ENCODE data around the gene PRSS16.

The PRSS16 gene

GRCh38 chr6:27279513-27280063, 32.1 kb downstream of the PRSS16 start:
- TF ChIP-seq ZFX (IDR thresholded peaks at IDR 0.05; ENCODE audit: borderline replicate concordance) (no peak), CTCF (IDR thresholded peaks at IDR 0.05) (no peak)

GRCh38 chr6:27280064-27280539, 32.6 kb downstream of the PRSS16 start:
- peak overlapping the region; percentile 72 for H3K27ac ChIP-seq
- no peak for TF ChIP-seq CTCF (IDR thresholded peaks at IDR 0.05)
- no peak for TF ChIP-seq ZFX (IDR thresholded peaks at IDR 0.05; ENCODE audit: borderline replicate concordance)

More at GRCh38 chr6:27279513-27280063, 32.1 kb downstream of the PRSS16 start:
- H3K27ac ChIP-seq: peak overlapping the region; percentile 72

DNA sequence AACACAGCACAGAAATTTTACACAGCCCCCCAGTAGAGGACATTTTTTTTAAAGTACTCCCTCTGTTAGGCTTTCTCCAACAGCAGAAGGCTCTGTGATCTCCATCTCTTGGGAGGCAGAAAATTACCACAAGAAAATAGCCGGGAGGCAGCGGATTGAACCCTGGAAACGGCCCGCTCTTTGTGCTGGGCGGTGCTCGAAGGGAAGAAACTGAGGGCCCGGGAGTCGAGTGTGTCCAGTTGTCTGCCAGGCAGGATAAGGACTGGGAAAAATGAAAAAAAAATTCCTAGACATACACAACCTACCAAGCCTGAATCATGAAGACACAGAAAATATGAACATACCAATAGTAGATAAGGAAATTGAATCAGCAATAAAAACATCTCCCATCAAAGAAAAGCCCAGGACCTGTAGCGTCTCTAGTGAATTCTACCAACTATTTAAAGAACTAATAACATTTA, 33.1 kb downstream of the PRSS16 start:
- TF ChIP-seq ZFX (IDR thresholded peaks at IDR 0.05; ENCODE audit: borderline replicate concordance) (no peak), CTCF (IDR thresholded peaks at IDR 0.05) (no peak)
- peak overlapping the region; percentile 72 for H3K27ac ChIP-seq

GRCh38 chr6:27281105-27281539, 33.6 kb downstream of the PRSS16 start:
- peak overlapping the region; percentile 72 for H3K27ac ChIP-seq
- no peak for TF ChIP-seq CTCF (IDR thresholded peaks at IDR 0.05)
- TF ChIP-seq ZFX (IDR thresholded peaks at IDR 0.05; ENCODE audit: borderline replicate concordance): no peak

DNA sequence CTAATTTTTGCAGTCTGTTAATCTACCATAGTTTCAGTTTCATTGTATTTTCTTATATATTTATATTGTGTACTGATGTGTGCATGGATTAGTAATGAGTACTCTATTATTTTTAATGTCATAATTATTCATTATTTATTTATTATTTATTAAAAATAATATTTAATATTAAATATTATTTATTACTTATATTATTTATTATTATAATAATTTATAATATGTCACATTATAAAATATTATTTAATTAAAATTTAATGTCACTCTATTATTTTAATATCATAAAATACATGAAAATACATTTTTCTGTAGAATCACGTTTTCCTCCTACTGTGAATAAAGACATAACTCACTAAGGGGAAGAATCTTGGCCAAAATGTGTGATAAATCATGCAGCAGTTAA, 34.1 kb downstream of the PRSS16 start:
- no peak overlapping the region for H3K27ac ChIP-seq
- TF ChIP-seq CTCF (IDR thresholded peaks at IDR 0.05): no peak
- no peak for TF ChIP-seq ZFX (IDR thresholded peaks at IDR 0.05; ENCODE audit: borderline replicate concordance)

GRCh38 chr6:27283279-27283678, 35.8 kb downstream of the PRSS16 start:
- no peak for TF ChIP-seq CTCF (IDR thresholded peaks at IDR 0.05)
- TF ChIP-seq ZFX (IDR thresholded peaks at IDR 0.05; ENCODE audit: borderline replicate concordance): no peak
- H3K27ac ChIP-seq: no peak overlapping the region

GRCh38 chr6:27286141-27286540, 38.6 kb downstream of the PRSS16 start:
- TF ChIP-seq ZFX (IDR thresholded peaks at IDR 0.05; ENCODE audit: borderline replicate concordance) (no peak), CTCF (IDR thresholded peaks at IDR 0.05) (no peak)
- no peak overlapping the region for H3K27ac ChIP-seq
